Measurements from ENCODE around the gene LAMTOR4. TPM values are rescaled to one million over a fixed set of nuclear protein-coding genes. Genes with fewer than 3 reads are reported as not detected.
A peak's percentile ranks its signal among the peaks of the same experiment; 100 is the strongest.

Gene LAMTOR4
- polyA plus RNA-seq, 1 donor from 2014 or later: 333 TPM

DNA sequence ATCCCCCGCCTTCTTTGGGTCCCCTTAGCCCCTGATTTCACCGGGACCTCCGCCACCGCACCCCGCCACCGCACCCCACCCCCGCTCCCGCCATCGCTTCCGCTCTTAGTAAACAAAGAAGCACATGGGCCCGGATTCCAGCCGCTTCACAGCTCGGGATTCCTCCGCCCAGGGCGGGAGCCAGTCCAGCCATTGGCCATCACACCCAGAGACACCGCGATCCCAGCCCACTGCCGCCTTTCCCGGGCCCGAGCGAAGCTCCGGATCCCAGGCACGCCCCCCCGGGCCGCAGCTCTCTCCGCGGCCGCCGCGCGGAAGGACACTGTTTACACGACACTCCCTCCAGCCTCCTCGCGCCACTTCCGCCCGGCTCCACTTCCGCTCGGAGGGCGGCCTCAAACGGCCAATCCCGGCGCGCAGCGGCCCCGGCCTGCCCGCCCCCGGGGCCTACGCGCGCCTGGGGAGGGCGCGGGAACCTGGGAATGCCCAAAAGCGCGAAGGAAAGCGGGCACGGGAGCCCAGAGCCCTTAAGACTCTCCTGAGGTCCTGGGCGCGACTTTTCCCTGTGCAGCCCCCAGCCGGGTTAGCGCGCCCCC, 48.2 kb upstream of the LAMTOR4 start:
- Histone ChIP-seq H4K20me1 (ENCODE audit: insufficient read depth) (no peaks in the 10 kb centered on the region), H3K9me2 (ENCODE audit: insufficient read depth, low read length) (no peaks in the 10 kb centered on the region), H3K4me3 (ENCODE audit: low read length) (peak overlapping the region; percentile 78), H3K27ac (ENCODE audit: low read length) (peak overlapping the region; percentile 95), H3K79me2 (replicated peaks; ENCODE audit: insufficient read depth, low read length) (peaks cover 26% of the 10 kb centered on the region), H3K9me3 (ENCODE audit: low read length) (no peaks in the 10 kb centered on the region), H3K36me3 (ENCODE audit: insufficient read depth, low read length) (peaks cover 12% of the 10 kb centered on the region), H3F3A (ENCODE audit: insufficient read depth, low read length, poor library complexity, severe bottlenecking) (no peaks in the 10 kb centered on the region), H3K27me3 (ENCODE audit: insufficient read depth, low read depth, low read length) (no peaks in the 10 kb centered on the region), H3K9ac (ENCODE audit: low read length) (peak overlapping the region; percentile 93), H2AFZ (ENCODE audit: low read depth, low read length) (peak overlapping the region; percentile 62), H3K4me2 (ENCODE audit: low read length) (no peak overlapping the region)
- TF ChIP-seq MXI1 (conservative IDR thresholded peaks at IDR 0.05; ENCODE audit: poor library complexity, severe bottlenecking) (peak; percentile 86), RAD21 (conservative IDR thresholded peaks at IDR 0.05) (no peak), EP300 (conservative IDR thresholded peaks at IDR 0.05; ENCODE audit: poor library complexity, severe bottlenecking) (peak; percentile 78), TAF1 (IDR thresholded peaks at IDR 0.05; ENCODE audit: low read depth) (peak; percentile 66), EZH2 (IDR thresholded peaks at IDR 0.05; ENCODE audit: borderline replicate concordance, insufficient read depth, low read length, poor library complexity, severe bottlenecking) (no peak), POLR2AphosphoS5 (IDR thresholded peaks at IDR 0.05) (peak; percentile 76), SMC3 (conservative IDR thresholded peaks at IDR 0.05; ENCODE audit: poor library complexity) (peak; percentile 33)
- TF ChIP-seq, protein P1, sequence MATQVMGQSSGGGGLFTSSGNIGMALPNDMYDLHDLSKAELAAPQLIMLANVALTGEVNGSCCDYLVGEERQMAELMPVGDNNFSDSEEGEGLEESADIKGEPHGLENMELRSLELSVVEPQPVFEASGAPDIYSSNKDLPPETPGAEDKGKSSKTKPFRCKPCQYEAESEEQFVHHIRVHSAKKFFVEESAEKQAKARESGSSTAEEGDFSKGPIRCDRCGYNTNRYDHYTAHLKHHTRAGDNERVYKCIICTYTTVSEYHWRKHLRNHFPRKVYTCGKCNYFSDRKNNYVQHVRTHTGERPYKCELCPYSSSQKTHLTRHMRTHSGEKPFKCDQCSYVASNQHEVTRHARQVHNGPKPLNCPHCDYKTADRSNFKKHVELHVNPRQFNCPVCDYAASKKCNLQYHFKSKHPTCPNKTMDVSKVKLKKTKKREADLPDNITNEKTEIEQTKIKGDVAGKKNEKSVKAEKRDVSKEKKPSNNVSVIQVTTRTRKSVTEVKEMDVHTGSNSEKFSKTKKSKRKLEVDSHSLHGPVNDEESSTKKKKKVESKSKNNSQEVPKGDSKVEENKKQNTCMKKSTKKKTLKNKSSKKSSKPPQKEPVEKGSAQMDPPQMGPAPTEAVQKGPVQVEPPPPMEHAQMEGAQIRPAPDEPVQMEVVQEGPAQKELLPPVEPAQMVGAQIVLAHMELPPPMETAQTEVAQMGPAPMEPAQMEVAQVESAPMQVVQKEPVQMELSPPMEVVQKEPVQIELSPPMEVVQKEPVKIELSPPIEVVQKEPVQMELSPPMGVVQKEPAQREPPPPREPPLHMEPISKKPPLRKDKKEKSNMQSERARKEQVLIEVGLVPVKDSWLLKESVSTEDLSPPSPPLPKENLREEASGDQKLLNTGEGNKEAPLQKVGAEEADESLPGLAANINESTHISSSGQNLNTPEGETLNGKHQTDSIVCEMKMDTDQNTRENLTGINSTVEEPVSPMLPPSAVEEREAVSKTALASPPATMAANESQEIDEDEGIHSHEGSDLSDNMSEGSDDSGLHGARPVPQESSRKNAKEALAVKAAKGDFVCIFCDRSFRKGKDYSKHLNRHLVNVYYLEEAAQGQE (IDR thresholded peaks at IDR 0.05; ENCODE audit: borderline replicate concordance): no peak
- TF ChIP-seq, protein P2, sequence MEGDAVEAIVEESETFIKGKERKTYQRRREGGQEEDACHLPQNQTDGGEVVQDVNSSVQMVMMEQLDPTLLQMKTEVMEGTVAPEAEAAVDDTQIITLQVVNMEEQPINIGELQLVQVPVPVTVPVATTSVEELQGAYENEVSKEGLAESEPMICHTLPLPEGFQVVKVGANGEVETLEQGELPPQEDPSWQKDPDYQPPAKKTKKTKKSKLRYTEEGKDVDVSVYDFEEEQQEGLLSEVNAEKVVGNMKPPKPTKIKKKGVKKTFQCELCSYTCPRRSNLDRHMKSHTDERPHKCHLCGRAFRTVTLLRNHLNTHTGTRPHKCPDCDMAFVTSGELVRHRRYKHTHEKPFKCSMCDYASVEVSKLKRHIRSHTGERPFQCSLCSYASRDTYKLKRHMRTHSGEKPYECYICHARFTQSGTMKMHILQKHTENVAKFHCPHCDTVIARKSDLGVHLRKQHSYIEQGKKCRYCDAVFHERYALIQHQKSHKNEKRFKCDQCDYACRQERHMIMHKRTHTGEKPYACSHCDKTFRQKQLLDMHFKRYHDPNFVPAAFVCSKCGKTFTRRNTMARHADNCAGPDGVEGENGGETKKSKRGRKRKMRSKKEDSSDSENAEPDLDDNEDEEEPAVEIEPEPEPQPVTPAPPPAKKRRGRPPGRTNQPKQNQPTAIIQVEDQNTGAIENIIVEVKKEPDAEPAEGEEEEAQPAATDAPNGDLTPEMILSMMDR (IDR thresholded peaks at IDR 0.05; ENCODE audit: poor library complexity, severe bottlenecking): no peak

DNA sequence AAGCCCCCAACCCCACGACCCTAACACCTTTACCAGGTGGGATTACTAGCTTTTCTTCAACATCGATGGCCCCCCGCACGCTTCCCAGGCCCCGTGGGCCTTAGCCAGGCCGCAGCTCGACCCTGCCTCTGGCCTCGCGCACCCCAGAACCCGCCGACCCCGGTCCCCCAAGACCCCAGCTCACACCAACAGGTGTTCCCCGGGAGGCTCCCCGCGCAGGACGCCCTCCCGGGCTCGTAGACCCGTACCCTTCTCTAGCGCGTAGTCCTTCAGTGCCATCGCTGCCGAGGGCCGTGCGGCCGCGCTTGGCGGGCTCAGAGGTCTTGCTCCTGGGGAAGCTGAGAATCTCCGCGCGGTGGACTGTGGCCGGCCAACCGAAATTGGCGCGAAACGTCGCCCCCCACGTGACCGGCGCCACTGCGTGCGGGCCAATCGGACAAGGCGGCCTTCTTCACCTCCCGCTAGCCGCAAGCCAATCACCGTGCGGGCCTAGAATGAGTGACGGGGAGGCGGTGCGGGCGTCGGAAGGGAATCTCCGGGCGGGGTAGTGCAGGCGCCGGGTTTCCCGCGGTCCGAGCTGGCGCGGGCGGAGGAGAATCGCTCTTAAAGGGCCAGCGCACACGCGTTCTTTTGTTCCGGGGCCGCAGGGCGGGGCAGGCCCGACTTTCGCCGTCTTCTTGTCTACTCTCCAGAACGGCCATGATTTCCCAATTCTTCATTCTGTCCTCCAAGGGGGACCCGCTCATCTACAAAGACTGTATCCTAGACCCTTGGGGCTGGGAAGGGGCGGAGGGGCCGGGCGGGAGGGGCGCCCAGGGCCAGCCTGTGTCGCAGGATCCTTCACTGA, 47.5 kb upstream of the LAMTOR4 start, which contains the start of the genes AP4M1 and MCM7:
AP4M1 (plus strand) TSS at position 628 of the 847 bp plus-strand sequence; CDS start at position 700, 72 bp downstream.
MCM7 (minus strand) TSS at position 382 of the 847 bp plus-strand sequence; CDS start at position 279, 103 bp downstream.
- Histone ChIP-seq H3K36me3 (ENCODE audit: insufficient read depth, low read length) (peaks cover 8% of the 10 kb centered on the region), H3K9ac (ENCODE audit: low read length) (peak within 1 kb of the TSS; percentile 93), H4K20me1 (ENCODE audit: insufficient read depth) (no peaks in the 10 kb centered on the region), H3K4me2 (ENCODE audit: low read length) (peak within 1 kb of the TSS; percentile 81), H3K9me2 (ENCODE audit: insufficient read depth, low read length) (no peaks in the 10 kb centered on the region), H3K9me3 (ENCODE audit: low read length) (no peaks in the 10 kb centered on the region), H3K4me3 (ENCODE audit: low read length) (peak within 1 kb of the TSS; percentile 78), H3K79me2 (replicated peaks; ENCODE audit: insufficient read depth, low read length) (peaks cover 26% of the 10 kb centered on the region), H3K27me3 (ENCODE audit: insufficient read depth, low read depth, low read length) (no peaks in the 10 kb centered on the region), H3F3A (ENCODE audit: insufficient read depth, low read length, poor library complexity, severe bottlenecking) (no peaks in the 10 kb centered on the region), H2AFZ (ENCODE audit: low read depth, low read length) (peak within 1 kb of the TSS; percentile 65), H3K27ac (ENCODE audit: low read length) (peak within 1 kb of the TSS; percentile 95)
- TF ChIP-seq RAD21 (conservative IDR thresholded peaks at IDR 0.05) (no peak), TAF1 (IDR thresholded peaks at IDR 0.05; ENCODE audit: low read depth) (no peak), SMC3 (conservative IDR thresholded peaks at IDR 0.05; ENCODE audit: poor library complexity) (no peak), MXI1 (conservative IDR thresholded peaks at IDR 0.05; ENCODE audit: poor library complexity, severe bottlenecking) (peak; percentile 88)
- TF ChIP-seq, protein P1 (IDR thresholded peaks at IDR 0.05; ENCODE audit: borderline replicate concordance): peak; percentile 22

All from neural cell (in vitro differentiated cells).